GM18508 (cell line): ENCODE results near the gene ATAT1.
"Not testable (repeated sequence)": the region's sequence is repeated elsewhere in the genome, so short reads cannot be mapped to it uniquely, and the experiment has no call there.

Experiments
- ATAC-seq: cut with Tn5 transposase; IDR thresholded peaks from one replicate; pipeline ENCODE4 v1.9.1; 2021; ENCODE audit warnings: moderate number of reproducible peaks; ENCODE audit not compliant: insufficient read depth, unreplicated experiment

ATAT1 gene

DNA sequence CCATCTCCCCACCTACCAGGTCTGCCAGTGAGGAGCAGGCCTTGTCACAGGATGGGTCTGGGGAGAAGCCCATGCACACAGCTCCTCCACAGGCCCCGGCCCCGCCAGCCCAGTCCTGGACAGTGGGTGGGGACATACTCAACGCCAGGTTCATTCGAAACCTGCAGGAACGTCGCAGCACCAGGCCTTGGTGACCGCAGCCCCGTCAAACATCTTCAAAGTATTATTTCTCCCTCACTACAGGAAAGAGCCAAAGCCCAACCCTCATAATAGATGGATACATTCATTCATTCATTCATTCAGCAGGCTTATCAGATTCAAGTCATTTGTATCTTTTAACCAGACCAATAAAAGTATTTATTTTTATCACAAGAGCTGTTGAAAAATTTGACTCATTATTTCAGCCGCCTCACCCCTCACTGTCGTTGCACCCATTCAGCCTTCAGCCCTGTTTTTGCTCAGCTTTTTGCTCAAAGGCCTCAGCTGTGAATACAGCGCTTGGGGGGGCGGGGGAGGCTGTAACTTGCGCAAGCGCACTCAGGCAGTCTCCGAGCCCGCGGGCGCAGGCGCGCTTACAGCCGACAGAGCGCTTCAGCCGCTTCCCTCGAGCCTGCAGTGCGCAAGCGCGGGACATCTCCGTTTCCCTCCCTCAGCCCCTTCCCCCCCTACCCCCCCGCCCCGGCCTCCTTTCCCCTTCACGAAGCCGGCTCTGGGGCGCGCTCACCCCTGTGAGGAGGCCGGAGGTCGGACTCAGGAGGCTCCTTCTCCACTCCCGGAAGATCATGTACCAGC, 20.0 kb downstream of the ATAT1 start, which contains the start of gene C6orf136:
C6orf136 (plus strand) TSS at position 684 of the 792 bp plus-strand sequence; CDS start at position 783, 99 bp downstream.
- no peak for ATAC-seq

- no peak for ATAC-seq
Measured at GRCh38 chr6:30647242-30648116, 20.8 kb downstream of the ATAT1 start.

DNA sequence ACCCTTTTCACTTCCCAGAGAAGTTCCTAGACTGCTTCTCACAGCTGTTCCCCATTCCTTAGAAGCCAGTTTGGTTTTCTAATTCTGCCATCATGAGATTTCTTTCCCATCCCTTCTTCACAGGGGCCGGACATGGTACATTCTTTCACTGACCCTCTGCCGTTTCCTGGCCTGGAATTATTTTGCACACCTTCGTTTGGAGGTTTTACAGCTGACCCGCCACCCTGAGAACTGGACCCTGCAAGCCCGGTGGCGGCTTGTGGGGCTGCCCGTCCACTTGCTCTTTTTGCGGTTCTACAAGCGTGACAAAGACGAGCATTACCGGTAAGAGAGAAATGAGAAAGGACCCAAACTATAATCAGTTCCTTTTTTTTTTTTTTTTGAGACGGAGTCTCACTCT, 24.5 kb downstream of the ATAT1 start:
- ATAC-seq: no peak

GRCh38 chr6:30654798-30655742, 28.4 kb downstream of the ATAT1 start:
- ATAC-seq: no peak

GRCh38 chr6:30655743-30656094, 29.0 kb downstream of the ATAT1 start:
- no peak for ATAC-seq

DNA sequence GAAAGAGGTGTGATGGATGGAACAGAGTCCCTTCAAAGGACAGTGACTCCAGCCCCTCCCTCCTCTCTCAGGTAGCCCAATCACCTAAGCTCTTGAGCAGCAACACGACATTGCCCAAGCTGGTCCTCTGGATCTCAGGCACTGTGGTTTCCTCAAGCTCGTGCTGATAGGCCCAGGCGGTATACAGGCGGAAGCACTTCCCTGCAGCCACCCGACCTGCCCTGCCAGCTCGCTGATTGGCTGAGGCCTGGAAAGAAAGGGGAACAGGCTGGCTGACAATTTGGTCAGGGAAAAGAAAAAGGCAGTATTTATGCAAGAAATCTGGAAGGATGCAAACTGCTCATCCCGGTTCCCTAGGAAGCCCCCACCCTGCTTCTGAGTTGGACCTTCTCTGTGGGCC, 29.8 kb downstream of the ATAT1 start:
- no peak for ATAC-seq

GRCh38 chr6:30657454-30657853, 30.8 kb downstream of the ATAT1 start:
- no peak for ATAC-seq

DNA sequence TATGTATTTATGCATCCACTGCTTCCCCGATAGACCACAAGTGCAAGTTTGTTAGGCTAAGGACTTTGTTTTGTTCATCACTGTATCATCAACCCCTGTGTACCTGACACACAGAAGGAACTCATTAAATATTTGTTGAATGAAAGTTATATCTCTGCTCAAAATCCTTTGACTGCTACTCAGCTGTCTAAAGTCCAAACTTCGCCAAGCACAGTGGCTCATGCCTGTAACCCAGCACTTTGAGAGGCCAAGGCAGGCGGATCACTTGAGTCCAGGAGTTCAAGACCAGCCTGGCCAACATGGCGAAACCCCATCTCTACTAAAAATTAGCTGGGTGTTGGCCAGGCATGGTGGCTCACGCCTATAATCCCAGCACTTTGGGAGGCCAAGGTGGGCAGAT, 31.2 kb downstream of the ATAT1 start:
- not testable (repeated sequence) for ATAC-seq

- no peak for ATAC-seq
Measured at GRCh38 chr6:30664994-30665767, 38.5 kb downstream of the ATAT1 start.

DNA sequence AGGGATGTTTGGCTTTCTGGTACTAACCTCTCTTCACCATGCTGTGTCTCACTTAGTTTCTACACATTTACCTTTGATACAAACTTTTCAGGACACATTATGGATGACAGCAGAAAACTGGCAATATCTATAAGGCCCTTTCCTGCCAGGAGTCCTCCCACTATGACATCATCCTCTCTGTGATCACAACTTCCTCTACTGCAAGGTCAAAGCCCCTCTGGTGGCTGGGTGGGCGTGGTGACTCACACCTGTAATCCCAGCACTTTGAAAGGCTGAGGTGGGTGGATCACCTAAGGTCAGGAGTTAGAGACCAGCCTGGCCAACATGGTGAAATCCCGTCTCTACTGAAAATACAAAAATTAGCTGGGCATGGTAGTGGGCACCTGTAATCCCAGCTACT, 39.6 kb downstream of the ATAT1 start:
- ATAC-seq: not testable (repeated sequence)

- no peak for ATAC-seq
Measured at GRCh38 chr6:30670760-30671527, 44.3 kb downstream of the ATAT1 start.

DNA sequence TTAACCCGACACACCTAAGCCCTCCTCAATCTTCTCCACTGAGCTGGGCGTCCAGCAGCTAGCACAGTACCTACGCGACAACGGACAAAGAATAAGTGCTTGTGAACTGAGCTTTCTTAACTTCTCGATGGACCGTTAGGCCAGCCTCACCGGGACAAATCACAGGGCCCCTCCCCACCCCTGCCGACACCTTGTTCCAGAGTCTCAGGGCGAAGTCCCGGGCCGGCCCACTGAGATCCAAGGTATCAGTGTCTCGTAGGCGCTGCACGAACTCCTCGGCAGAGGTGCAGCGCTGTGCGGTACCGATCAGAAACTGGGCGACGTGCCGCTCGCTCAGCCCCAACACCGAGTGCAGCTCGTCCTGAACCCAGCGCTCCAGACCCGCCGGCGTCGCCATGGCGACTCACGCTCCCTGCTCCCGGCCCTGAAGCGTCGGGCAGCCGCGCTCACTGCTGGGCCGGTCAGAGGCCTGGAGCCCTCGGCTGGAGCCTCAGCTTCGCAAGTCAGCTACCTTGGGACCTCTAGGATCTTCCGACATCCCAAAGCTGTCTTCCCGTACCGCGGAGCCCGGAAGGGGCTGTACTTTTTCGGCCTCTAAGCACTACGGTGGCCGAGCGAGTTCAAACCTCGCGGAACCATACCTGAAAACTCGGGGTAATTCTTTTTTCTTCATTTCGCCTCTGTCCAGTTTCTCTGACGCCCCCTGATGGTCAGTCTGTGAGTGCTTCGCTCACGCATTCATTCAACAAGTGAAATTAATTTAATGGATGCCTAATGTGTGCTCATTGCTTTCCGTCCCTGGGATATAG, 46.0 kb downstream of the ATAT1 start, which contains the start of gene DHX16:
DHX16 (minus strand) TSS at position 562 of the 809 bp plus-strand sequence; CDS start at position 397, 165 bp downstream.
- peak; percentile 50 for ATAC-seq

DNA sequence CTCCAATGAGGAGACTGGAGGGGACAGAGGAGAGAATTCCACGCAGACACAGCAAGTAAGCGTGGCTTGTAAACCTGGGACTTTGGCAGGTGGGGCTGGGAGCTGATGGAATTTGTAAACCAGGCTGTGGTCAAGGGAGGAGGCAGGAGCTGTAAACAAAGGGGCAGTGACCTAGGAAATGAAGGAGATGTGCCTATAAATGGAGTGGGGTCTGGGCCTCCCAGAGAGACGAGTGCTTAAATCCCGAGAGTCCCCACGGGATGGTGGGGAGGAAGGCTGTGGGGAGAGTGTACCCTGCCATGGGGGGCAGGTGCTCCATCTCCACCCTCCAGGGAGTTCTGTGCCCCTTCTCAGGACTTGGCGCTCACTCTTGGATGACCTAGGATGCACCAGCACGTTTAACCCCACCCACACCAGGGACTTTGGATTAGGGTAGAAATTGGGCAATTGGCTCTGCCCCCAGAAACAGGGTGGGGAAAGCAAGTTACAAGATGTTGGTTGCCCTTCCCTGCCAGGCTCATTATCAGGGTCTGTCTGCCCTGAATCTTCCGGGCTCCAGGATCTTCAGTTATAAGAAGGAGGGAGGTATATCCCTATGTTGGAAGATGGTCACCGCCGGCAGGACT, 50.1 kb downstream of the ATAT1 start:
- no peak for ATAC-seq

GRCh38 chr6:30678964-30679726, 52.5 kb downstream of the ATAT1 start:
- no peak for ATAC-seq

DNA sequence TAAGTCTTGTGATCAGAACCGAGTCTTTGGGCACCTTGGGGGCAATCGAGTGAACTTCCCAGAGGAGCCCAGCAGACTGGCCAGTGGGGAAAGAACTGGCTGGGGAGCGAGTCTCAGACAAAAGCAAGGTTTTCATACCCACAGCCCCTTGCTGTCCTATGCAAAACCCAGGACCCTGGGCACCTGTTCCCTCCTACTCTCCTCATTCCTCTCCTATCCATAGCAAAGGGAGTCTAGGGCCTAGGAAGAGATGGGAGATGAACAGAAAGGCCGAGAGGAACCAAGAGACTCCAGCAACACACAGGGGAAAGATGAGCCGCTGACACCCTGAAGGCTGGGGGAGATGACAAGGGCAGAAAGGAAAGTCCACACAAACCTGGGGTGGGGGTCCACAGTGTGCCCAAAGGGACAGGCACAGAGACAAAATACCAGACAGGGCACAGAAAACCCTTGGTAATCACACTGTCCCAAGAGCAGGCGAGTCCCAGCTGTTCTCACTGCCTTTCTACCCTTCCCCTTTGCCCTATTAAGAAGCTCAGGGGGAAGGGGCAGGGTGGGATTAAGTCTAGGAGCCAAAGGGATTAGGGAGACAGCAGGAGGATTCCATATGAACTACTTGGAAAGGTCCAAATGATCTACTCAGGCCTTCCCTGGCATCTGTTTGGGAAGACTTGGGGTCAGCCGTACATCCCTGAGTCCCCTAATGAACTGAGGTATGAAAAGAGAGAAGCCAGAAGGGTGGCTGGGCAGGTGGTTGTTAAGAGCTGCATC, 53.3 kb downstream of the ATAT1 start:
- no peak for ATAC-seq

- no peak for ATAC-seq
Measured at GRCh38 chr6:30681766-30682142, 55.1 kb downstream of the ATAT1 start.
